NCI-H510A (cell line): Measurements from ENCODE around the gene SOCS7.

Experiments used
- DNase-seq: peaks from one replicate; lab custom pipeline; 2025; lab: John Stamatoyannopoulos, UW

Gene SOCS7, protein sequence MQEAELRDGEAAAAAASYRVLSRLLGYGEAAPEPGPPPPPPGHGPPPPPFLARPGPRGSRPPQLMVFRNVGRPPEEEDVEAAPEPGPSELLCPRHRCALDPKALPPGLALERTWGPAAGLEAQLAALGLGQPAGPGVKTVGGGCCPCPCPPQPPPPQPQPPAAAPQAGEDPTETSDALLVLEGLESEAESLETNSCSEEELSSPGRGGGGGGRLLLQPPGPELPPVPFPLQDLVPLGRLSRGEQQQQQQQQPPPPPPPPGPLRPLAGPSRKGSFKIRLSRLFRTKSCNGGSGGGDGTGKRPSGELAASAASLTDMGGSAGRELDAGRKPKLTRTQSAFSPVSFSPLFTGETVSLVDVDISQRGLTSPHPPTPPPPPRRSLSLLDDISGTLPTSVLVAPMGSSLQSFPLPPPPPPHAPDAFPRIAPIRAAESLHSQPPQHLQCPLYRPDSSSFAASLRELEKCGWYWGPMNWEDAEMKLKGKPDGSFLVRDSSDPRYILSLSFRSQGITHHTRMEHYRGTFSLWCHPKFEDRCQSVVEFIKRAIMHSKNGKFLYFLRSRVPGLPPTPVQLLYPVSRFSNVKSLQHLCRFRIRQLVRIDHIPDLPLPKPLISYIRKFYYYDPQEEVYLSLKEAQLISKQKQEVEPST

DNA sequence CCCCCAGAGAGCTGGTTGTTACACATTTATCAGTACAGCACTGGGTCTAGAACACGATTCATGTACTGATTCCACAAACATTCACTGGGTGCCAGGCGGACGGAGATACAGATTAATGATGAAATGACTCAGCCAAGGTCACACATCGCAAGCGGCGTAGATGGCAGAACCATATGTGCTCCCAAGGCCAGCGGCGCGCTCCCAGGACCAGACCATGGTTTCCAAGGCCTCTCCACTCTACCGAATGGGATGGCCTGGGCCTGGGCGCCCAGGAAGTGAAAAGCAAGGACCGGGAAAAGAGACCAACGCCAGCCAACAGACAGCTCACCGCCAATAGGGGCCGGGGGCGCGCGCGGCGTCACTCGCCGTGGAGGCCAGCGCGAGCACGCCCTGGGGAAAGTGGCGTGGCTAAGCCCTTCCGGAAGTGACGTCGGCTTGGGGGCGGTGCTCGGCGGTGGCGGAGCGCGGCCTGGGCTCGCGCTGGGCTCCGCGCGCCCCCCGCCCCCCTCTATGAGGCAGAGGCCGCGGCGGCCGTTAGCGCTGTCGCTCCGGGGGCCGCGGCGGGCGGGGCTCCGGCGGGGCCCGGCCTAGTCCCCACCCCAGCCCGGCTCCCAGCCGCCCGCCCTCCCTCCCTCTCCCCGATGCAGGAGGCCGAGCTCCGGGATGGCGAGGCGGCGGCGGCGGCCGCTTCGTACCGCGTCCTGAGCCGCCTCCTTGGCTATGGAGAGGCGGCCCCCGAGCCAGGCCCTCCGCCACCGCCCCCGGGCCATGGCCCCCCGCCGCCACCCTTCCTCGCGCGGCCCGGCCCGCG, at the start of gene SOCS7:
SOCS7 (plus strand) TSS at position 433 of the 811 bp plus-strand sequence; CDS start at position 642, 209 bp downstream.
- DNase-seq: peak; percentile 97

DNA sequence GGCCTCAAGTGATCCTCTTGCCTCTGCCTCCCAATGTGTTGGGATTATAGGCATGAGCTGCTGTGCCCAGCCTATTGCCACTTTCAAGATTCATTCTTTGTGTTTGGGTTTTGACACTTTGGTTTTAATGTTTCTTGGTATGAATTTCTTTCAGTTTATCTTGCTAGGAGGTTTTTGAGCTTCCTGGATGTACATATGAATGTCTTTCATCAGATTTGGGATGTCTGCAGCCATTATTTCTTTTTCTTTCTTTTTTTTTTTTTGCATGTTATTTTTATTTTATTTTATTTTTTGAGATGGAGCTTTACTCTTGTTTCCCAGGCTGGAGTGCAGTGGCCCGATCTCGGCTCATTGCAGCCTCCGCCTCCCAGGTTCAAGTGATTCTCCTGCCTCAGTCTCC, 36.1 kb upstream of the SOCS7 start:
- DNase-seq: no peak

GRCh38 chr17:38317081-38317480, 34.6 kb upstream of the SOCS7 start:
- no peak for DNase-seq

DNA sequence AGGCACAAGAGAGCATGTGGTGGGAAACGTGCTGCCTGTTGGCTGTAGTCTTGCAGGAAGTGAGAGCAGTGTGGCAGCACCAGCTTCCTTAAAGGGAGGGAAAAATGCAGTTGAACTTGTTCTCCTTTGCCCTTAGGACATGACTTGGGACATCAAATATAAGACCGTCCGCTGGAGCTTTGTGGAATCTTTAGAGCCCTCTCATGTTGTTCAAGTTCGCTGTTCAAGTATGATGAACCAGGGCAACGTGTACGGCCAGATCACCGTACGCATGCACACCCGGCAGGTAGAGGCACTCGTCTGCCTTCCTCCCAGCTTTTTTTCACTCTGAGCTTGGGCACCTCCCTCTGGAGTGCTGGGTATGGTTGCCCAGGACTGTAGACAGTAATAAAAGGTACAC, 31.2 kb upstream of the SOCS7 start:
- DNase-seq: no peak

DNA sequence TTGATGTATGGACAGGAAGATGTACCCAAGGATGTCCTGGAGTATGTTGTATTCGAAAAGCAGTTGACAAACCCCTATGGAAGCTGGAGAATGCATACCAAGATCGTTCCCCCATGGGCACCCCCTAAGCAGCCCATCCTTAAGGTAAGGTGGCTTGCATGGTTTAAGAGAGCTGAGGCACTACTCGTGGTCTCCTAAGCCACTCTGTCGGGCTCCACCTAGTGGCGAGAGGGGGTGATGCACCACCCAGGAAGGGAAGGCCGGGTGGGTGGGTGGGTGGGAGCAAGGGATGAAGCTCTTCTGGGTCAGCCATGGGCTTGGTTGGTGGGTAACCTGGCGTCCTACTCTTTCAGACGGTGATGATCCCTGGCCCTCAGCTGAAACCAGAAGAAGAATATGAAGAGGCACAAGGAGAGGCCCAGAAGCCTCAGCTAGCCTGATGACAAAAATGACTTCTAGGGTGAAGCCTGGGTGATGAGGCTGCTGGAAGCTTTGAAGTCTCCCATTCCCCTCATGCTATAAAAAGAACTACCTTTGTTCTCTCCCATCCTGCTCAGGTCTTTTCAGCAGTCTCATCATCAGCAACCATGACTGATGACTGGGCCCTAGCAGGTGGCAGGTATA, 29.4 kb upstream of the SOCS7 start:
- peak; percentile 23 for DNase-seq

GRCh38 chr17:38322897-38323296, 28.7 kb upstream of the SOCS7 start:
- DNase-seq: no peak

GRCh38 chr17:38324141-38324697, 27.4 kb upstream of the SOCS7 start:
- no peak for DNase-seq

GRCh38 chr17:38324772-38325171, 26.9 kb upstream of the SOCS7 start:
- no peak for DNase-seq

GRCh38 chr17:38325221-38325851, 26.3 kb upstream of the SOCS7 start:
- DNase-seq: no peak

DNA sequence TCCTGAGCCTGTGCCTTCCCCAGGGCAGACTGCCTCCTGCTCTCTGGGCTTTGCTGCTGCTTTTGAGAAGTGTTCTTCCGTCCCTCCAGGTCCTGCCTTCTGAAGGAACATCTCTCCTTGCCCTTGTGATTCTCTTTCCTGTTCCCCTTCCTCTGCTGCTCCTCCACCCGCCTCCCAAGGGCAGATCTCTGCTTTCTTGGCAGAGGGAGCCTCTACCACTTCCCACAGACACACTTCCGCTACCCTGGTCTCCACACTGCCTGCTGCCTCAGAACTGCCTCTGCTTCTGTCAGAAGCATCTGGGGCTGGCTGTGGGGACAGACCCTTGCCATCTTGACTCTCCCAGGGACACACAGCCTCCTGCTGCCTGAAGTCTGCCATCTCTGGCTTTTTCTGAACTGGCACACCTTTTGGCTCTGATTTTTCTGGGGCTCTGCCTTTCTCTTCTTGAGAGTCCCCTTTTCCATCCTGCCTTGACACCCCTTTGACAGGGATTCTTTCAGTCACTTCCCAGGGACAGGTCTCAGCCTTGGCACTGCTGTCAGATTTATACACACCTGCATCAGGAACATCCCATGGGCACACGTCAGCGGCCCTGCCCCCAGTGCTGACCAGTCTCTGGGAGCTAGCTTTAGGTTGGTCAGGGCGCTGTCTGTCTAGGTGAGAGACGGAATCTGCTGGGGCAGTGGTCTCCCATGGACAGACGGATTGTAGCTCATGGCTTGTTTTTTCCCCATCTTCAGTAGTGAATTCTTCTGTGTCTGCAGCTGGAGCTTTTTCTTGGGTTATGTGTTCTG, 24.4 kb upstream of the SOCS7 start:
- no peak for DNase-seq

- no peak for DNase-seq
These were observed 23.7 kb upstream of the SOCS7 start for GRCh38 chr17:38327936-38328335.

DNA sequence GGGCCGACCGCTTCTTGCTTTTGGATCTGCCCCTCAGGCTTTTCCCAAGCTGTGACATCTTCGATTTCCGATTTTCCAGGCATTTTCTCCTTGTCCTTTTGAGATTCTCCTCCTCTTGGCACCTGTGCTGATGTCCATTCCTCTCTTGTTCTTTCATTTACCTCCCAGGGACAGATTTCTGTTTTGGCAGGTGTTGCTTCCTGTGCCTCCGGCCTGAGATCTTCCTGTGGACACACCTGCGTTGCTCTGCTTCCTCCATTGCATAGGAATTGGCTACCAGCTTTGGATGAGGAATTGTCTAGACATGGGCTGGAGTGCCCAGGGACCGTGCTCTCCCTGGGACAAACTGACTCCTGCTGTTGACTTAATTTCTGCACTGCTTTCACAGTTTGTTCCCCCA, 23.0 kb upstream of the SOCS7 start:
- peak; percentile 3 for DNase-seq

DNA sequence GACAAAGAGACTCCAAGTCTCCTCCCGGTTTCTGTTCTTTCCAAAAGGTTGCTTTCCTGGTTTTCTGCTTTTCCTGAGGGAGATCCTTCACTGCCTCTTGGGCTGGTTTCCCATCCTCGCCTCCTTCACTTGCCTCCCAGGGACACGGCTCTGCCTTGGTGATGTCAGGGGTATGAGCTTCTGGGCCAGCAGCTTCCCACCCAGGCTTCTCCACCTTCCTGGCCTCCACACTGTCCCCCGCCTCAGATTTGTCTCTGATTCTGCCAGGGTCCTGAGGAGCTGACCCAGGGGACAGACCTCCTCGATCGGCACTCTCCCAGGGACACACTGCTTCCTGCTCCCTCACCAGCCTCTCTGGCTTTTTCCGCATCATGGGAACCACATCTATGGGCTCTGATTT, 22.4 kb upstream of the SOCS7 start:
- no peak for DNase-seq

DNA sequence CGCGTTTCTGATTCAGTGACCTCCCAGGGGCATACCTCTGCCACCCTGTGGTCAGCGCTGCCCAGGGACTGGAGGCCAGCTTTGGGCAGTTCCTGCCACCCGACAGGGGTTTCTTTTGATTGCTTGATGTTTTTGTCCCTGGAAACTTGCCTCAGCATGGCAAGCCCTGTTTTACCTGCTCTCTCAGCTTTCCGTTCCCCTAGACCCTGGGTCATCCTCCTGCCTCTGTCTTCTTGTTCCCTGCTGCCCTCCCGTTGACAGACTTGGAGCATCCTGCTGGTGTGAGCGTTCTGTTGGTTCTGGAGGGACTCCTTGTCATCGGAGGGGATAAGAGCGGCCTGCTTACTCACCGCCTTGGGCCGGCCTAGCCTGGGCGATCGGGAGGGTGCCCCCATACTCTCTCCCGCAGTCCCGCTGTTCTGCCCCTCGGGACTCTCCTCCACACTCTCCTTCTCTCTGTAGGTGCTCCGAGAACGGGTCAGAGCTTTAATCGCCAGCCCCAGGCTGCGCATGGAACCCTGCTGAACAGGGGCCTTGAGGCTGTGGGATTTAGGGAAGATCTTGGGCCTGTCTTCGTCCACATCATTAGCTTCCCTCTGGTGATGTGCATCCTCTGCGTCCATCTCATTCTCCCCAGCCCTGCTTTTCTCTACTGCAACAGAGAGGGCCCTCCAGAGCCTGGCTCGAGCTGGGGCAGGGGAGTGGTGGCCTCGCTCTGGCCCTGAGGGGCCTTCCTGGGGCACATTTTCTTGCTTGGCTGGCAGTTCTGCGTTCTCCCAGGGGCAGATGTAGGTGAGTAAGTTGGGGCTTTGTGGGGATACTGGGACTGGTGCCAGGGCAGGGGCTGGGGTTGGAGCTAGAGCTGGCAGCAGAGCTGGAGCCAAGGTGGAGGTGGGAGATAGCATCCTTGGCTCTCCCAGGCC, 21.6 kb upstream of the SOCS7 start:
- no peak for DNase-seq

DNA sequence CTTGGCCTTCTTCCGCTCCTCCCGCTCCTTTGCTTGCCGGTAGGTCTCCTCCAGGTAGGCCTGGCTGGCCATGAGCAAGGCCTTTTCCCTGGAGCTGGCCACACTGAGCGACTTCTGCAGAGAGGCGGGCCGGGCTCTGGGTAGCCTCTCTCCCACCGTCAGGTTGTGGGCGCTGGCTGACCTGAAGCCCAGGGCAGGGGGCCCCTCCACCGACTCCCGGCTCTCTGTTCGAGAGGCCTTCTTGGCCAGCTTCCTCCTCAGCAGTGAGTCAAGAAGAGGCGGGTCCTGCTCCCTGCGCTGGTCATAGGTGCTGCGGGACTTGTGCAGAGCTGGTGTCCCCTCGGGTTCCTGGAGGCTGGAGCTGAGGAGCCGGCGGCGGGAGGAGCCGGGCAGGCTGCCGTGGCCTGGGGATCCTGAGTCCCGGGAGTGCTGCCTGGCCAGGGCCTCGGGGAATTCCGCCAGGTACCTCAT, 20.7 kb upstream of the SOCS7 start:
- no peak for DNase-seq

DNA sequence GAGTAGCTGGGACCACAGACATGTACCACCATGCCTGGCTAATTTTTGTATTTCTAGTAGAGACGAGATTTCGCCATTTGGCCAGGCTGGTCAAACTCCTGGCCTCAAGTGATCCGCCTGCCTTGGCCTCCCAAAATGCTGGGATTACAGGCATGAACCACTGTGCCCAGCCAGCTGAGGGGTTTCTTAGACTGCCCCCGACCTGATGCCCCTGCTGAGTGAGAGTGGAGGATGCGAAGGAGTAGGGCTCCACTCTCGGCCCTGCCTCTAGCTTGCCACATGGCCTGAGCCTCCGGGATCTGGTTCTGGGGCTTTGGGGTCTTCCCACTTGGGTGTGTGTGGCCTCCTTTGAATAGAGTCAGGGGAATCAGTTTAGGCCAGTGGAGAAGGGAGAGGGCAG, 18.9 kb upstream of the SOCS7 start:
- no peak for DNase-seq

GRCh38 chr17:38333635-38334295, 17.9 kb upstream of the SOCS7 start:
- peak; percentile 3 for DNase-seq

DNA sequence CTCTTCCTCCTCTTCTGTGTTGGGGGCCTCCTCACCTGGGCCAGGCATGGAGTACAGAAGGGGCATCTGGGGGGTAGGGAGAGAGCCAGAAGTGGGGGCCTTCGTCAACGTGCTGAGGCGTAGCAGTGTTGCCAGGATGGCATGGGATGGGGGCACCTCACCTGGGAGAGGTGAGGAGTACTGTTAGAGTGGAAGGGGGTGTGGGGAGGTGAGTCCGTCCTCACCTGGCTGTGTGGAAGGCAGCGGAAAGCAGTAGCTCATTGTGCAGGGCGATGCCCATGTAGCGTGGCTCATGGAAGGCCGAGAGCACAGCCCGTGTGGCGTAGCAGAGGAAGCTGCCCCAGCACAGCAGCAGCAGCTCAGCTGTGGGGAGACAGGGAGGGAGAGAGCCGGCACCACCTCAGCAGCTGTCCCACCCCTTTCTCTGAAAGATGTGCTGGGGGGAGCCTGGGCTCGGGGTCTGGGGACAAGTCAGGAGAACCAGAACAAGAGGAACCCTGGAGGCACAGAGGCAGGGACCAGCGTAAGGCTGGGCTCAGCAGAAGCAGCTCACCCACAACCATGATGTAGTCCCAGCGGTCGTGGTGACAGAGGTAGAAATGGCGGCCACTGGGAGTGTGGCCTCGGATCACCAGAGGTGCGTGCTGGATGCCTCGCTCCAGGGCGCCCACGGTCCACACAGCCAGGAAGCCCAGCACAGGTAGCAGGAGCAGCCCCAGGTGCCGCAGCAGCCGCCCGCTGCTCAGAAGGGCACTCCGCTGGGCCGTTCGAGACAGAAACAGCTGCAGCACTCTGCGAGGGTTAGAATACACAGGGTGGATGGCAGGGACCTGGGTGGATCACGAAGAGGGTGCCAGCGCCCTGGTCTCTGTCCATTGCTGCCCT, 16.9 kb upstream of the SOCS7 start:
- DNase-seq: no peak
